NCI-H524 treated with DMSO at 0.1 percent for 48 hours (cell line): Measurements from ENCODE around the gene MYO5A.
"Not testable (repeated sequence)": the region's sequence is repeated elsewhere in the genome, so short reads cannot be mapped to it uniquely, and the experiment has no call there.

Experiments
- DNase-seq: peaks from one replicate; lab custom pipeline; 2025; lab: John Stamatoyannopoulos, UW

MYO5A gene

DNA sequence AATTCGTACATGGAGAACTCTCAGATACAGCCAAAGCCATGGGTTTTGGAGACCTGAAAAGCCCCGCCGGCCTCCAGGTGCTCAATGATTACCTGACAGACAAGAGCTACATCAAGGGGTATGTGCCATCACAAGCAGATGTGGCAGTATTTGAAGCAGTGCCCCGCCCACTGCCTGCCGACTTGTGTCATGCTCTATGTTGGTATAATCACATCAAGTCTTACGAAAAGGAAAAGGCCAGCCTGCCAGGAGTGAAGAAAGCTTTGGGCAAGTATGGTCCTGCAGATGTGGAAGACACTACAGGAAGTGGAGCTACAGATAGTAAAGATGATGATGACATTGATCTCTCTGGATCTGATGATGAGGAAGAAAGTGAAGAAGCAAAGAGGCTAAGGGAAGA, 23.5 kb downstream of the MYO5A start:
- DNase-seq, result no peak

DNA sequence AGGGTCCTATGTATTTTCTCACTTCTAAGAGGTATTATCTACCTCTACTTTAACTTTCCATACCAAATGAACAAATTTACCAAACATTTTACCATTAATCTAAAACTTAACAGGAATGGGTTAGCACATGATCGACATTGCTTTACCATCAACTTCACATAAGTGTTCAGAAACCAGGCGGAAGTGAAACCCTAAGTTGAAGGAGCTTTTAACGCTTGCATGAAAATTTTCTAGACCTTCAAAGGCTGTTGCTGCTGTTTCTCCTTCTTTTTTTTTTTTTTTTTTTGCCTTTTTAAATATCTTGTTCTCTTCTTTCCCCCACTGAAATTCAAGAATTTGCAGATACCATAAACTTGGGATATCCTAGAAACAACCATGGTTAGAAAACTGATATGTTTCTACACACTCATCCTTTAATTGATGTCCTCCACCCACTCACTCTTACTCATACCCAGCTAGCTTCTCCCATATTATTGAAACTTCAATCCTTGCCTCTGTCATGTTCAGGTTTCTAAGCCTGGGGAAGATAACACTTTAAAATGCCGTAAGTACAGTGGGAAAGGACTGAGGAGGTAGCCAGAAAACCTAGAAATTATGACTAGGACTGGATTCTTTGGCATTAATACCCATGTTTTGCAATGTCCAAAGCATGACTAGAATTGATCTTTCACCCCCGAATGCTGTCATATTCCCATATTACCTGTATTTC, 24.7 kb downstream of the MYO5A start:
- DNase-seq, result no peak

GRCh38 chr15:52502608-52503007, 26.1 kb downstream of the MYO5A start:
- DNase-seq, result no peak

DNA sequence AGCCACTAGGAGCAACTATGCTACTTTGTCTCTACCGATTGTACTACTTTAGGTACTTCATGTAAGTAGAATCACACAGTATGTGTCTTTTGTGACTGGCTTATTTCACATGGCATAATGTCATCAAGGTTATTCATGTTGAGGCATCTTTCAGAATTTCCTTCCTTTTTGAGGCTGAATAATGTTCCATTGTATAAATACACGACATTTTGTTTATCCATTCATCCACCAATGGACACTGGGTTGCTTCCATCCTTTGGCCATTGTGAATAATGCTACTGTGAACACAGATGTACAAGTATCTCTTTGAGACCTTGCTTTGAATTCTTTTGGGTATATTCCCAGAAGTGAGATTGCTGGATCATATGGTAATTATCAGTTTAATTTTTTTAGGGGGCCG, 29.2 kb downstream of the MYO5A start:
- DNase-seq, result no peak

DNA sequence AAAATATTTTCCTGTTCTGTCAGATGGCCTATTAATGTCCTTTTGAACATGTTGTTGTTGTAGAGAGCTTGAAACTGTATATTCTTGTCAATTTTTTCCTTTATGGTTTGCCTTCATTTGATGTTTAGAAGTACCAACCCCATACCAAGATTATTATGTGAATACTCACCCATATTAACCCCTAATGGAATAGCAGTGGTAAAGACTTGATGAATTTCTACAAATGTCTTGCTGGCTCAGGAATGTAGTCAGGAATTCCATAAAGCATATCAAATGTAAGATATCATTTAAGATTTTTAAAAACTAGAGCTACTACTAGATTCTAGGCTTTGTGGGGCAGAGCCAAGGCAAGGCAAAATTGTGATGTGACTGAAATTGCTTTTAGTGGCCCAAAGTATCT, 30.0 kb downstream of the MYO5A start:
- no peak for DNase-seq

- no peak for DNase-seq
These were observed 31.8 kb downstream of the MYO5A start for GRCh38 chr15:52496776-52497470.

DNA sequence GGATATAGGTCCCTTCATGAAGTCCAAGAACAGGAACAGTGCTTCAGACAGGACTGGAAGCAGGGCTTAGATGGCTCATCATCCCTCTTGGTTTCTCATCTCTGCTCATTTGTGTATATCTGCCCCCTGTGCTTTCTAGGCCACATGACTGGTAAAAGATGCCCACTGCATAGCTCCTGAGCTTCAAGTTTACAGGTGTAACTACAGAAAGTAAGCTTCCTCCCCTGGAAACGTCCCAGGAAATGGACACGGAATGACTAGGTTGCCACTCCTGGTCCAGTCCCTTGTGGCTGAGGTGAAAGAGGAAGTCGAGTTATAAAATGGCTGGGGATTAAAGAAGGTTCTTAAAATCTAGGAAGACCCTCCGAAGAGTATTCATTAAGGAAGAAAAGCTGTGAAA, 32.5 kb downstream of the MYO5A start:
- no peak for DNase-seq

- no peak for DNase-seq
These were observed 33.6 kb downstream of the MYO5A start for GRCh38 chr15:52495125-52495524.

GRCh38 chr15:52493968-52494367, 34.7 kb downstream of the MYO5A start:
- DNase-seq, result no peak

GRCh38 chr15:52492132-52492531, 36.5 kb downstream of the MYO5A start:
- DNase-seq, result no peak

DNA sequence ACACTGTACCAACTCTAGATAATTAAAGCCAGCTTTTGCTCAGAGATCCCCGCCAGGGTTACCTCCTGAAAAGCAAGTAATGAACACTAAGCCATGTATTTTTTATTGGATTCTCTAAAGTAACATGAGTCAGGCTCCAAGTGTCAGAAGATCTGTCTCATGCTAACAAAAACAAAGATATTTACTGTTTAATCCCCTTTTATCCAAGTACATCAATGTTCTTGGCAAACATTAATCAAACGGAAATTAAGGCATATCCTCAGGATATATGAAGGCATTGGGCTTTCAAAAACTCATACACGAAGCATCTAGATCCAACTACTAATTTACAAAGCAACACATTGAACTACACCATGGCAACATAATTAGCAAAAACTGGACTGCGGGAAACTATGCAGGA, 37.2 kb downstream of the MYO5A start:
- DNase-seq, result no peak

DNA sequence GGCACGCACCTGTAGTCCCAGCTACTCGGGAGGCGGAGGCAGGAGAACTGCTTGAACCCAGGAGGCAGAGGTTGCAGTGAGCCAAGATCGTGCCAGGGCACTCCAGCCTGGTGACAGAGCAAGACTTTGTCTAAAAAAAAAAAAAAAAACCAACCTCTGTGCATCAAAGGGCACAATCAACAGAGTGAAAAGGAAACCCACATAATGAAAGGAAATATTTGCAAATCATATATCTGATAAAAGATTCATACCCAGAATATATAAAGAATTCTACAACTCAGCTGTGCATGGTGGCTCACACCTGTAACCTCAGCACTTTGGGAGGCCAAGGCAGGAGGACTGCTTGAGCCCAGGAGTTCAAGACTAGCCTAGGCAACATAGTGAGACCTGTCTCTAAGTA, 39.2 kb downstream of the MYO5A start:
- DNase-seq, result not testable (repeated sequence)

DNA sequence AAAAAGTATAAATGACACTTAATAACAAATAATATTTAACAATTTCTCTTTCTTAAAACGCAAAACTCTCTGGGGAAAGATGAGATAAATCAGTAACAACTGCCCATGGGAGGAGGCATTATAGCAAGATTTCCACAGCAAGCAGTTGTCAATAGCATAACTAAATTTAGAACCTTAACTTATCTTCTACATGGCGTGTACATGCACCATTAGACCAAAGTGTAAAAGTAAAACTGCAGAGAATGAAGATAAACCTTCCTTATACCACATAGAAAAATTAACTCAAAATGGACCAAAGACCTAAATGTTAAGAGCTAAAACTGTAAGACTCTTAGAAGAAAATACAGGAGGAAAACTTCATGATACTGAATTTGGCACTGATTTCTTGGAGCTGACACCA, 39.9 kb downstream of the MYO5A start:
- DNase-seq, result no peak

GRCh38 chr15:52486003-52486996, 42.4 kb downstream of the MYO5A start:
- DNase-seq, result no peak

DNA sequence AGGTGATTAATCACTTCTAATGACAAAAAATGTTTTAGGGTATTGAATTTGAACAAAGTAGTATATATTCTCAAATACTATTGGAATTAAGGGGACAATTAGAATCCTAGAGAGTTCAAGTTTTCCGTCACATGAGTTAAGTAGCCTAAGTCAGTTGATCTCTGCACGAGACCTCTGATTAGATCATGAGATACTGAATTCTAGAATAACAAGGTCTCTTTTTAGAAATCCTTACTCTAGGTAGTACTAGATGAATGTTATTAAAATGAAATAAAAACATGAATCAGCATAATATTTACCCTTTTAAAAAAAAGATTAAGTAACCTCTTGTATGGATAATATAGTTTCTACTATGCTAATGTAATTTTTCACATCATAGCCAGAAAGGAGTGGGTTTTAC, 43.4 kb downstream of the MYO5A start:
- no peak for DNase-seq

- no peak for DNase-seq
These were observed 45.0 kb downstream of the MYO5A start for GRCh38 chr15:52483707-52484106.

DNA sequence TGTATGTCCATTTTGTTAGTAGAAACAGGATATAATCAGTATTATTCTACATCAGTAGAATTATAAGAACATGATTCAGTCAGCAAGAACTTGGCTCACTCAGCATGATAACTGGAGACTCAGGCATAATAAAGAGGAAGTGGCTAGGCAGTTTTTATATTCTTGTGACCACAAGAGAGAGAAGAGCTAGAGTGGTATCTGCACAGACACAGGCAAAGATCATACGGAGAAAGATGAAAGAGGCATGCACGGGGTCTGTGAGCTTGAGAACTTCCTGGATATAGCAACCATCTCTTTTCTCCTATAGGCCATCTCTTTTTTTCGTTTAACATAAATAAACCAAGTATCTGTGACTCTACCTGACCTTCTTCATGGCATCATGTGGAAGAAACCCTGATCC, 46.8 kb downstream of the MYO5A start:
- no peak for DNase-seq

DNA sequence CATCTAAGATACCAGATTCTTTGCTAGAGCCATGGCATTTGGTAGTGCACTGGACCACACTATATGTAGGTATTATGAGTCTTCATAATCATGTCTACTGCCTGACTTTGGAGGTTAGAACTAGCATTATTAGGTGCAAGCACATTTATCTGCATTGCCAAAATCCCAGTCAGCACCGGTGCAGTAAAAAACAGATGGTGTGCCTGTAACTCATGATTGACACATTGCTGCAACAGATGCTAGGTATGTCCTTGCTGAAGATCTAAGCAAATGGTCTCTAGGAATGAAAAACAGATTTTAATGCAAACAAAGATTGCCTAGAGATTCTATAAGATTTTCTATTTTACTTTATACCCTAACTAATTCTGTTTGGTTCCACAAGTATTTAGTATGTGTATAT, 47.7 kb downstream of the MYO5A start:
- peak; percentile 39 for DNase-seq

DNA sequence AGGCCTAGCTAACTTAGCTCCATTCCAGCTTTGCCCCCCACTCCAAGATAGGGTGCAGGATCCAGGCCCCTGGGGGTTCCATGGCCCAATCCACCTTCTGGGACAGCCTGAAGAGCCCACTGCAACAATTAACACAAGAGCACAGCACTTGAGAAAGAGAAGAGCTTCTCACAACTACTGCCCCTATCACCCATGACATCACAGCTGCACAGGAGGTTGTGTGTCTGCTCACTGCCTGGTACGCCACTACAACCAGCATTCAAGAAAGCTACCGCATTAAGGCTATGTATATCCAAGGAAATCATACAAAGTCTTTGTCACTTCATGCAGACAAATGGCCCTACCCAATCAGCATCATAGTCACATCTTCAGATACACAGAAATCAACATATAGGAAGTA, 62.0 kb downstream of the MYO5A start:
- DNase-seq, result no peak

- no peak for DNase-seq
These were observed 62.5 kb downstream of the MYO5A start for GRCh38 chr15:52466134-52466701.

DNA sequence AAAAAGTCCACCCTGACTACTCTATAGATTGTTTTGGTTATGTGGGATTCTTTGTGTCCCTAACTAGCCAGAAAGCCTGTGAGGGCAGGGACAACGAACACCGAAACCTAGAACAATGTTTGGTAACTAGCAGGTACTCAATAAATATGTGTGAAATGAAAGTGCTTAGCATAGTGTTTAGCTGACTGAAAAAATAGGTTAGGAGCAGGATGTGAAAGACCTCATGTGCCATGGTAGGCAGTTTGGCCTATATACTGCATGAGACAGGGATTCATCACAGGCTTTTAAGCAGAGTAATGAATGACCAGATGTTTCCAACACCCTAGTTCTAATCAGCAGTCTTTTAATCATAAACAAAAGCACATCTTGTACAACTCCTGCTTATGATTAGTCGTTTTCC, 64.2 kb downstream of the MYO5A start:
- no peak for DNase-seq

- DNase-seq, result no peak
These were observed 64.6 kb downstream of the MYO5A start for GRCh38 chr15:52464040-52464439.
